Endothelial cell of umbilical vein (primary cell): ENCODE data around the gene KCNJ6.

Source experiments
- EZH2 ChIP-seq: IDR thresholded peaks from 2 replicates; pipeline ENCODE4 v1.6.1; 2012; ENCODE audit warnings: borderline replicate concordance, low read depth, mild to moderate bottlenecking, moderate library complexity, low read length, inconsistent platforms; ENCODE audit not compliant: severe bottlenecking
- POLR2AphosphoS5 ChIP-seq: IDR thresholded peaks from 2 replicates; pipeline ENCODE4 v1.6.1; 2012; ENCODE audit warnings: low read depth, mild to moderate bottlenecking, control low read depth, low read length, moderate library complexity; ENCODE audit not compliant: insufficient read depth

- TF ChIP-seq EZH2 (no peak), POLR2AphosphoS5 (no peak)
Measured at GRCh38 chr21:37927711-37928110, 11.5 kb upstream of the KCNJ6 start.
